PC-3 (cell line): Measurements from ENCODE around the gene MICU1. TPM values are rescaled to one million over a fixed set of nuclear protein-coding genes. Genes with fewer than 3 reads are reported as not detected.

ENCODE experiments used
- ATAC-seq: fragments of 200-7000 bp; cut with Tn5 transposase; 2 replicates; pipeline ENCODE4 v1.9.1; 2020; ENCODE audit warnings: mild to moderate bottlenecking, moderate library complexity
- BruUV-seq: library from RNA; stranded (reverse); fragments of 400-500 nt; replicated peaks from 2 replicates; lab custom pipeline; 2021; lab: Mats Ljungman, UMichigan
- CTCF ChIA-PET: fragments of 300-600 bp; sonication (Branson Sonifier 250); formaldehyde crosslinking; loops from one replicate; lab custom pipeline; 2022; ENCODE audit warnings: antibody characterized with exemption; lab: Charles Lee
- POLR2A ChIA-PET: fragments of 300-600 bp; sonication (Branson Sonifier 250); formaldehyde crosslinking; loops from one replicate; lab custom pipeline; 2022; ENCODE audit warnings: antibody characterized with exemption; ENCODE audit not compliant: unreplicated experiment; lab: Charles Lee
- DNase-seq: peaks from one replicate; pipeline ENCODE4 v3.0.0-alpha.2; 2015
- H2AFZ ChIP-seq: fragments of 300-600 bp; sonication (generic); 2 replicates; pipeline ENCODE4 v1.6.0; 2016; ENCODE audit warnings: antibody characterized with exemption, low read length
- H3F3A ChIP-seq: fragments of 300-600 bp; sonication (generic); one replicate; pipeline ENCODE4 v1.6.0; 2017; ENCODE audit warnings: antibody characterized with exemption, low read length, control low read depth, mild to moderate bottlenecking; ENCODE audit not compliant: unreplicated experiment
- H3K27ac ChIP-seq: fragments of 300-600 bp; sonication (generic); 2 replicates; pipeline ENCODE4 v1.5.1; 2016; ENCODE audit warnings: mild to moderate bottlenecking, low read length
- H3K27me3 ChIP-seq: fragments of 300-600 bp; sonication (generic); 2 replicates; pipeline ENCODE4 v1.6.1; 2016; ENCODE audit warnings: low read length, mixed read lengths
- H3K36me3 ChIP-seq: fragments of 300-600 bp; sonication (generic); 2 replicates; pipeline ENCODE4 v1.6.1; 2016; ENCODE audit warnings: low read depth, mixed run types, low read length, mixed read lengths
- H3K4me1 ChIP-seq: fragments of 300-600 bp; sonication (generic); 2 replicates; pipeline ENCODE4 v1.5.1; 2016; ENCODE audit warnings: low read length; ENCODE audit not compliant: insufficient read depth
- H3K4me2 ChIP-seq: fragments of 300-600 bp; sonication (generic); 2 replicates; pipeline ENCODE4 v1.6.0; 2016; ENCODE audit warnings: low read length
- H3K4me3 ChIP-seq: fragments of 300-600 bp; sonication (generic); 2 replicates; pipeline ENCODE4 v1.5.1; 2016; ENCODE audit warnings: mild to moderate bottlenecking, low read length, mixed read lengths
- H3K79me2 ChIP-seq: fragments of 300-600 bp; sonication (generic); 2 replicates; pipeline ENCODE4 v1.6.1; 2017; ENCODE audit warnings: low read length, mixed read lengths
- H3K9ac ChIP-seq: fragments of 300-600 bp; sonication (generic); 2 replicates; pipeline ENCODE4 v1.6.0; 2016; ENCODE audit warnings: mild to moderate bottlenecking, low read length
- H3K9me2 ChIP-seq: fragments of 300-600 bp; sonication (generic); replicated peaks from 2 replicates; pipeline ENCODE4 v1.6.1; 2016; ENCODE audit warnings: mixed run types, low read length, mixed read lengths
- H3K9me3 ChIP-seq: fragments of 300-600 bp; sonication (generic); 2 replicates; pipeline ENCODE4 v1.6.1; 2016; ENCODE audit warnings: low read length, mixed read lengths
- H4K20me1 ChIP-seq: fragments of 300-600 bp; sonication (generic); 2 replicates; pipeline ENCODE4 v1.6.1; 2016; ENCODE audit warnings: low read length, mixed read lengths
- CTCF ChIP-seq: fragments of 300-600 bp; sonication (generic); conservative IDR thresholded peaks from 2 replicates; pipeline ENCODE4 v1.5.1; 2017; ENCODE audit warnings: antibody characterized with exemption, low read depth, mild to moderate bottlenecking, low read length
- EZH2 ChIP-seq: fragments of 300-600 bp; sonication (generic); IDR thresholded peaks from one replicate; pipeline ENCODE4 v1.6.1; 2017; ENCODE audit warnings: antibody characterized with exemption, mild to moderate bottlenecking, low read length; ENCODE audit not compliant: unreplicated experiment
- EZH2phosphoT487 ChIP-seq: fragments of 300-600 bp; sonication (generic); IDR thresholded peaks from 2 replicates; pipeline ENCODE4 v1.6.1; 2018; ENCODE audit warnings: mild to moderate bottlenecking, antibody characterized with exemption, low read length, borderline replicate concordance
- intact Hi-C: fragments of 100-400 bp; cut with micrococcal nuclease; formaldehyde crosslinking; loops from 2 replicates; pipeline ENCODE4 v1.9.0; 2023
- total RNA-seq: library from RNA; depleted of rRNA; stranded (reverse); fragments of >200 nt; gene quantifications from 2 replicates; pipeline ENCODE4 v1.2.3, GENCODE V29; 2014

The MICU1 gene
- total RNA-seq, 1 experiment from 2014 or later: 19.8 TPM

GRCh38 chr10:72508033-72508432 lies 117.8 kb downstream of the MICU1 start:
- Histone ChIP-seq H3K9me2 (no peaks in the 10 kb centered on the region), H3K79me2 (no peaks in the 10 kb centered on the region), H3K4me1 (no peaks in the 10 kb centered on the region), H2AFZ (no peak overlapping the region), H3K27ac (no peak overlapping the region), H3F3A (no peaks in the 10 kb centered on the region), H3K4me3 (no peak overlapping the region), H3K9me3 (no peaks in the 10 kb centered on the region), H4K20me1 (no peaks in the 10 kb centered on the region), H3K4me2 (no peak overlapping the region), H3K9ac (no peak overlapping the region), H3K27me3 (no peaks in the 10 kb centered on the region), H3K36me3 (no peaks in the 10 kb centered on the region)
- intact Hi-C loops: no loop called here
- POLR2A ChIA-PET: no interaction called here
- no peak for DNase-seq
- no TSS peak for BruUV-seq
- ATAC-seq: no peak
- TF ChIP-seq EZH2 (no peak), EZH2phosphoT487 (no peak), CTCF (no peak)
- CTCF ChIA-PET: no interaction called here

GRCh38 chr10:72506474-72506873 lies 119.4 kb downstream of the MICU1 start:
- BruUV-seq: no TSS peak
- POLR2A ChIA-PET: no interaction called here

More at GRCh38 chr10:72506474-72506873, 119.4 kb downstream of the MICU1 start:
- Histone ChIP-seq H3F3A (no peaks in the 10 kb centered on the region), H3K4me3 (no peak overlapping the region), H4K20me1 (no peaks in the 10 kb centered on the region), H3K36me3 (no peaks in the 10 kb centered on the region), H2AFZ (no peak overlapping the region), H3K79me2 (no peaks in the 10 kb centered on the region), H3K27ac (no peak overlapping the region), H3K4me1 (no peaks in the 10 kb centered on the region), H3K9me2 (no peaks in the 10 kb centered on the region), H3K27me3 (no peaks in the 10 kb centered on the region), H3K9me3 (no peaks in the 10 kb centered on the region), H3K4me2 (no peak overlapping the region), H3K9ac (no peak overlapping the region)
- ATAC-seq (no peak), DNase-seq (no peak)
- TF ChIP-seq EZH2: no peak
- TF ChIP-seq CTCF: no peak
- no peak for TF ChIP-seq EZH2phosphoT487
- CTCF ChIA-PET: interaction anchor here (0.6 kb wide), 1 partner anchor 331 kb away, joined by 3 read pairs; no protein-coding TSS in a partner anchor
- intact Hi-C loops: no loop called here
